B cell (primary cell): Measurements from ENCODE around the gene IER2. TPM values are rescaled to one million over a fixed set of nuclear protein-coding genes. Genes with fewer than 3 reads are reported as not detected.

ENCODE experiments used
- ATAC-seq: fragments of 200-7000 bp; cut with Tn5 transposase; one replicate; pipeline ENCODE4 v1.10.0; 2021; ENCODE audit warnings: low read depth, mild to moderate bottlenecking, moderate number of reproducible peaks, moderate library complexity
- CTCF ChIA-PET: fragments of 350-600 bp; sonication (Branson Sonifier 250); formaldehyde crosslinking; loops from one replicate; lab custom pipeline; 2021; ENCODE audit warnings: antibody characterized with exemption, inconsistent platforms; lab: Charles Lee
- POLR2A ChIA-PET: fragments of 350-600 bp; sonication (Branson Sonifier 250); formaldehyde crosslinking; loops from one replicate; lab custom pipeline; 2021; ENCODE audit warnings: antibody characterized with exemption; lab: Charles Lee
- DNase-seq: peaks from one replicate; pipeline ENCODE4 v3.0.0; 2013
- H2AFZ ChIP-seq: 2 replicates; pipeline ENCODE4 v1.6.1; 2012; ENCODE audit warnings: mild to moderate bottlenecking, low read depth, low read length; ENCODE audit not compliant: insufficient read depth, poor library complexity, severe bottlenecking
- H3K27ac ChIP-seq, 2 donors: 1 replicate in 1 of 2; 2 replicates in 1 of 2; pipeline ENCODE4 v1.5.1; 2012 to 2013; ENCODE audit warnings: low read length in 2 of 2, mild to moderate bottlenecking in 2 of 2, moderate library complexity in 1 of 2
- H3K27me3 ChIP-seq, 4 experiments: fragments of 200-600 bp in 1 of 4; sonication (generic) in 1 of 4; replicated peaks in 1 of 4; 1 replicate in 2 of 4; 2 replicates in 2 of 4; pipeline versions ENCODE4 v1.6.1 to v1.7.0; 2013 to 2016; ENCODE audit warnings: low read length in 3 of 4, mild to moderate bottlenecking in 2 of 4, mixed read lengths in 1 of 4, moderate library complexity in 1 of 4; ENCODE audit not compliant: insufficient read depth in 4 of 4, control insufficient read depth in 3 of 4; ENCODE audit errors: control extremely low read depth in 1 of 4
- H3K36me3 ChIP-seq, 2 experiments: replicated peaks in 1 of 2; 1 replicate in 1 of 2; 2 replicates in 1 of 2; pipeline versions ENCODE4 v1.6.1 to v1.7.1; 2013; ENCODE audit warnings: low read length in 1 of 2; ENCODE audit not compliant: insufficient read depth in 2 of 2, control insufficient read depth in 1 of 2; ENCODE audit errors: control extremely low read depth in 1 of 2, extremely low read depth in 1 of 2
- H3K4me1 ChIP-seq, 2 donors: fragments of 200-600 bp in 1 of 2; sonication (generic) in 1 of 2; 1 replicate in 1 of 2; 2 replicates in 1 of 2; pipeline versions ENCODE4 v1.5.1 to v1.6.1; 2013 to 2017; ENCODE audit warnings: low read length in 2 of 2; ENCODE audit not compliant: control insufficient read depth in 2 of 2, insufficient read depth in 2 of 2
- H3K4me2 ChIP-seq: replicated peaks from 2 replicates; pipeline ENCODE3; 2012; ENCODE audit warnings: mild to moderate bottlenecking, low read depth, low read length; ENCODE audit not compliant: poor library complexity, severe bottlenecking
- H3K4me3 ChIP-seq, 5 experiments: fragments of 200-600 bp in 1 of 5; sonication (generic) in 1 of 5; 1 replicate in 3 of 5; 2 replicates in 2 of 5; pipeline versions ENCODE4 v1.5.1 to v1.7.0; 2011 to 2016; ENCODE audit warnings: low read length in 4 of 5, mild to moderate bottlenecking in 4 of 5, low read depth in 2 of 5, control low read depth in 1 of 5, moderate library complexity in 1 of 5; ENCODE audit not compliant: insufficient read depth in 1 of 5; ENCODE audit errors: control extremely low read depth in 1 of 5, extremely low read depth in 1 of 5
- H3K79me2 ChIP-seq: fragments of 200-600 bp; sonication (generic); one replicate; pipeline ENCODE4 v1.6.0; 2016; ENCODE audit warnings: low read length; ENCODE audit not compliant: control insufficient read depth, insufficient read depth
- H3K9ac ChIP-seq: fragments of 200-600 bp; sonication (generic); 2 replicates; pipeline ENCODE4 v1.6.1; 2017; ENCODE audit warnings: mild to moderate bottlenecking, low read length, moderate library complexity
- H3K9me3 ChIP-seq, 3 donors: one replicate each; pipeline versions ENCODE4 v1.6.1 to v1.7.1; 2013; ENCODE audit warnings: low read length in 2 of 3; ENCODE audit not compliant: control insufficient read depth in 2 of 3, insufficient read depth in 1 of 3; ENCODE audit errors: control extremely low read depth in 1 of 3
- H4K20me1 ChIP-seq: 2 replicates; pipeline ENCODE4 v1.6.0; 2012; ENCODE audit warnings: mild to moderate bottlenecking, low read length; ENCODE audit not compliant: insufficient read depth, control insufficient read depth, poor library complexity, severe bottlenecking
- H3K27ac Mint-ChIP-seq: one replicate; pipeline ENCODE4 v1.8.0; 2021; ENCODE audit warnings: mixed read lengths
- H3K27me3 Mint-ChIP-seq: one replicate; pipeline ENCODE4 v1.8.0; 2021; ENCODE audit warnings: mixed read lengths
- H3K4me1 Mint-ChIP-seq: one replicate; pipeline ENCODE4 v1.8.0; 2021; ENCODE audit warnings: mixed read lengths
- H3K4me3 Mint-ChIP-seq: one replicate; pipeline ENCODE4 v1.8.0; 2021; ENCODE audit warnings: mixed read lengths
- H3K9me3 Mint-ChIP-seq: one replicate; pipeline ENCODE4 v1.8.0; 2022; ENCODE audit warnings: mixed read lengths; ENCODE audit not compliant: insufficient read depth
- EZH2 ChIP-seq: IDR thresholded peaks from 2 replicates; pipeline ENCODE4 v1.6.1; 2012; ENCODE audit warnings: borderline replicate concordance, low read depth, mild to moderate bottlenecking, moderate library complexity, low read length; ENCODE audit not compliant: insufficient read depth, poor library complexity, severe bottlenecking
- WGBS: methylation state at CpG from one replicate; pipeline ENCODE4 v1.1.5; 2013; ENCODE audit warnings: missing lambda C conversion rate; ENCODE audit not compliant: insufficient coverage; 5-methylcytosine and 5-hydroxymethylcytosine counted together
- intact Hi-C: fragments of 100-400 bp; cut with micrococcal nuclease; formaldehyde crosslinking; loops from one replicate; pipeline ENCODE4 v1.10.0; 2022
- polyA minus RNA-seq: library from RNA; depleted of rRNA, polyadenylated mRNA; stranded (reverse); fragments of >200 nt; gene quantifications from 2 replicates; pipeline ENCODE4 v1.2.3, GENCODE V29; 2012
- polyA plus RNA-seq: library from polyadenylated mRNA; depleted of rRNA; stranded (reverse); fragments of >200 nt; gene quantifications from 2 replicates; pipeline ENCODE4 v1.2.3, GENCODE V29; 2012
- total RNA-seq, 2 donors: library from RNA; stranded (reverse); fragments of 120-200 nt in 1 of 2; gene quantifications; 1 replicate in 1 of 2; 2 replicates in 1 of 2; pipeline versions ENCODE4 v1.2.3 to v1.2.4, GENCODE V29; 2013 to 2022
- TF ChIP-seq, protein P1 (sequence below): fragments of 200-600 bp; IDR thresholded peaks from one replicate; pipeline ENCODE4 v1.8.0; 2022; ENCODE audit warnings: antibody characterized with exemption, mild to moderate bottlenecking

Gene IER2, protein sequence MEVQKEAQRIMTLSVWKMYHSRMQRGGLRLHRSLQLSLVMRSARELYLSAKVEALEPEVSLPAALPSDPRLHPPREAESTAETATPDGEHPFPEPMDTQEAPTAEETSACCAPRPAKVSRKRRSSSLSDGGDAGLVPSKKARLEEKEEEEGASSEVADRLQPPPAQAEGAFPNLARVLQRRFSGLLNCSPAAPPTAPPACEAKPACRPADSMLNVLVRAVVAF
- 181 and 189 TPM in 2 replicates for total RNA-seq
- 141 TPM for total RNA-seq (2013)
- 869 and 2,152 TPM in 2 replicates for polyA plus RNA-seq
- polyA minus RNA-seq = 538 and 936 TPM in 2 replicates

DNA sequence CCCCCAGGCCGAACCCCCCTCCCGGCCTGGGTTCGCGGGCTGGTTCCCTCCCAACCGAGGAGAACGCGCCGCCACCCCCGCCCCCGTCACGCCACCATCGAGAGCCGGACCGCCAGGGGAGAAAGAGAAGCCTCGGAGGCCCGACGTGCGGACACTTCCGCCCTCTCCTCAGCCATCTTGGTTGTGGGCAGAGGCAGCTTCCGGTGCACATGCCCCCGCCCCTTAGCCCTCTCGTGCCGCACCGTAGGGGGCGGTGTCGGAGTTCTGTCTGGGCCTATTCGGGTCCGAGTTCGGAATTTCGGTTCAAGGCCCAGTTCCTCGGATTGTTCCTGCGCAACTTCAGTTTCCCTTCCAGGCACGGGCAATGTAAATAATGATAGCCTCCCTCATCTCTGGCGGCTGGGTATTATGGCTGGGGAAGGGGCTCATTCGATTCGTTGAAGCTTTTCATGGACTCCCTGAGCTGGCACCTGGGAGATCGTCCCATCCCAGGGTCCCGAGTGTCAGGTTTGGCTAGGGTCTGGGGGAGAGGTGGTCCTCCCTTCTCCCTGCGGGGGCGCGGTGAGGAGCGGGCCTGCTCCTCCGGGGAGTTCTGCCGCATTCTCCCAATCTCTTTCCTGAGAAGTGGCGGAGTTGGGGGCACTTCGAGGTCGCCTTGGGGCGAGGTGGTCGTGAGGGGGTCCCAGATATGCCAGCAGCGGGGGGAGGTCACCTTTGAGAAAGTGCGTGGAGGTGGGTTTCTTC, at the start of gene IER2, which contains the start of gene STX10:
Gene IER2, plus strand, starts transcription at position 225 of the 744 bp plus-strand sequence. CDS start 2,776 bp downstream, outside the sequence.
Gene STX10, minus strand, starts transcription at position 189 of the 744 bp plus-strand sequence. CDS start 202 bp downstream, outside the sequence.
- H3K4me2 ChIP-seq = peak within 1 kb of the TSS; percentile 95
- H3K79me2 ChIP-seq = peaks cover 67% of the 10 kb centered on the region
- ATAC-seq (peak; percentile 53), DNase-seq (peak; percentile 96)
- H3K27ac ChIP-seq = peak within 1 kb of the TSS; percentile 87 to 96
- H3K4me3 ChIP-seq = peak within 1 kb of the TSS; percentile 82 to 100 (median 98)
- H3K9me3 ChIP-seq = no peaks in the 10 kb centered on the region
- Mint-ChIP-seq H3K4me3 (peak within 1 kb of the TSS; percentile 92), H3K27me3 (no peaks in the 10 kb centered on the region), H3K9me3 (no peaks in the 10 kb centered on the region), H3K27ac (peak within 1 kb of the TSS; percentile 94), H3K4me1 (peaks cover 33% of the 10 kb centered on the region)
- peaks cover 9 to 32% of the 10 kb centered on the region in 2 donors for H3K4me1 ChIP-seq
- intact Hi-C loops = loop anchor here (1.0 to 5.0 kb wide), 6 partner anchors 16 to 986 kb away; partner anchors contain the start of genes ASF1B and NACC1
- no peak for TF ChIP-seq EZH2
- TF ChIP-seq, protein P1, sequence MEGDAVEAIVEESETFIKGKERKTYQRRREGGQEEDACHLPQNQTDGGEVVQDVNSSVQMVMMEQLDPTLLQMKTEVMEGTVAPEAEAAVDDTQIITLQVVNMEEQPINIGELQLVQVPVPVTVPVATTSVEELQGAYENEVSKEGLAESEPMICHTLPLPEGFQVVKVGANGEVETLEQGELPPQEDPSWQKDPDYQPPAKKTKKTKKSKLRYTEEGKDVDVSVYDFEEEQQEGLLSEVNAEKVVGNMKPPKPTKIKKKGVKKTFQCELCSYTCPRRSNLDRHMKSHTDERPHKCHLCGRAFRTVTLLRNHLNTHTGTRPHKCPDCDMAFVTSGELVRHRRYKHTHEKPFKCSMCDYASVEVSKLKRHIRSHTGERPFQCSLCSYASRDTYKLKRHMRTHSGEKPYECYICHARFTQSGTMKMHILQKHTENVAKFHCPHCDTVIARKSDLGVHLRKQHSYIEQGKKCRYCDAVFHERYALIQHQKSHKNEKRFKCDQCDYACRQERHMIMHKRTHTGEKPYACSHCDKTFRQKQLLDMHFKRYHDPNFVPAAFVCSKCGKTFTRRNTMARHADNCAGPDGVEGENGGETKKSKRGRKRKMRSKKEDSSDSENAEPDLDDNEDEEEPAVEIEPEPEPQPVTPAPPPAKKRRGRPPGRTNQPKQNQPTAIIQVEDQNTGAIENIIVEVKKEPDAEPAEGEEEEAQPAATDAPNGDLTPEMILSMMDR = peak; percentile 66
- H4K20me1 ChIP-seq = peaks cover 25% of the 10 kb centered on the region
- H3K9ac ChIP-seq = peak within 1 kb of the TSS; percentile 97
- no peaks in the 10 kb centered on the region for H3K27me3 ChIP-seq
- CTCF ChIA-PET = interaction anchor here (0.6 to 2.5 kb wide), 14 partner anchors 18 to 712 kb away, joined by 3 to 32 read pairs (median 4); no protein-coding TSS in a partner anchor
- H2AFZ ChIP-seq = peak within 1 kb of the TSS; percentile 97
- under 1% methylated on average over 40 of the region's 51 CpGs for WGBS
- POLR2A ChIA-PET = interaction anchor here (0.5 to 2.8 kb wide), 11 partner anchors 17 to 362 kb away, joined by 3 to 22 read pairs (median 7); partner anchors contain the start of gene NACC1
- H3K36me3 ChIP-seq = peaks cover 0 to 11% of the 10 kb centered on the region in 2 experiments
